Tibial nerve (tissue), 4 donors: ENCODE results near the gene MYRF. TPM values are rescaled to one million over a fixed set of nuclear protein-coding genes. Genes with fewer than 3 reads are reported as not detected.
A peak's percentile ranks its signal among the peaks of the same experiment; 100 is the strongest.

Experiments
- DNase-seq, 2 donors: peaks; one replicate each; pipeline ENCODE4 v3.0.0-alpha.2; 2019; ENCODE audit warnings: low spot score in 2 of 2
- H3K27ac ChIP-seq, 4 donors: fragments of 200-600 bp; sonication (generic) in 3 of 4; one replicate each; pipeline ENCODE4 v1.5.1; 2017 to 2019; ENCODE audit warnings: mild to moderate bottlenecking in 1 of 4
- H3K27me3 ChIP-seq, 2 donors: fragments of 200-600 bp; sonication (generic) in 1 of 2; one replicate each; pipeline versions ENCODE4 v1.5.1 to v1.6.0; 2017 to 2019
- H3K36me3 ChIP-seq, 3 donors: fragments of 200-600 bp; sonication (generic); one replicate each; pipeline ENCODE4 v1.5.1; 2018 to 2019
- H3K4me1 ChIP-seq, 4 donors: fragments of 200-600 bp; sonication (generic) in 3 of 4; one replicate each; pipeline ENCODE4 v1.5.1; 2017 to 2019
- H3K4me3 ChIP-seq, 4 donors: fragments of 200-600 bp; sonication (generic) in 3 of 4; one replicate each; pipeline ENCODE4 v1.5.1; 2017 to 2019; ENCODE audit warnings: mild to moderate bottlenecking in 1 of 4, moderate library complexity in 1 of 4
- H3K9me3 ChIP-seq, 4 donors: fragments of 200-600 bp; sonication (generic) in 3 of 4; one replicate each; pipeline ENCODE4 v1.5.1; 2017 to 2019
- EP300 ChIP-seq, 2 donors: sonication (generic); formaldehyde crosslinking; IDR thresholded peaks; one replicate each; pipeline ENCODE4 v1.6.1; 2017; ENCODE audit warnings: antibody characterized with exemption in 2 of 2, mild to moderate bottlenecking in 1 of 2
- POLR2A ChIP-seq, 2 donors: fragments of 450-650 bp; IDR thresholded peaks; one replicate each; pipeline ENCODE4 v1.6.1; 2017; ENCODE audit warnings: antibody characterized with exemption in 2 of 2, mild to moderate bottlenecking in 2 of 2, moderate library complexity in 2 of 2
- WGBS, 2 donors: methylation state at CpG; one replicate each; pipeline ENCODE4 v1.1.5; 2018; 5-methylcytosine and 5-hydroxymethylcytosine counted together
- total RNA-seq, 4 donors: library from RNA; depleted of rRNA; stranded (reverse); fragments of >200 nt; gene quantifications; one replicate each; pipeline ENCODE4 v1.1.0, GENCODE V29; 2016
- TF ChIP-seq, protein P1 (sequence below), 5 experiments: fragments of 200-600 bp in 3 of 5; fragments of 450-650 bp in 2 of 5; sonication (generic) in 3 of 5; IDR thresholded peaks; one replicate each; pipeline ENCODE4 v1.5.1; 2016 to 2019; ENCODE audit warnings: antibody characterized with exemption in 5 of 5, mild to moderate bottlenecking in 3 of 5, moderate library complexity in 2 of 5

MYRF gene
- total RNA-seq, 4 donors from 2014 or later = 1.0 to 7.5 (median 2.1) TPM

- TF ChIP-seq EP300 (IDR thresholded peaks at IDR 0.05) = no peak
- TF ChIP-seq, protein P1, sequence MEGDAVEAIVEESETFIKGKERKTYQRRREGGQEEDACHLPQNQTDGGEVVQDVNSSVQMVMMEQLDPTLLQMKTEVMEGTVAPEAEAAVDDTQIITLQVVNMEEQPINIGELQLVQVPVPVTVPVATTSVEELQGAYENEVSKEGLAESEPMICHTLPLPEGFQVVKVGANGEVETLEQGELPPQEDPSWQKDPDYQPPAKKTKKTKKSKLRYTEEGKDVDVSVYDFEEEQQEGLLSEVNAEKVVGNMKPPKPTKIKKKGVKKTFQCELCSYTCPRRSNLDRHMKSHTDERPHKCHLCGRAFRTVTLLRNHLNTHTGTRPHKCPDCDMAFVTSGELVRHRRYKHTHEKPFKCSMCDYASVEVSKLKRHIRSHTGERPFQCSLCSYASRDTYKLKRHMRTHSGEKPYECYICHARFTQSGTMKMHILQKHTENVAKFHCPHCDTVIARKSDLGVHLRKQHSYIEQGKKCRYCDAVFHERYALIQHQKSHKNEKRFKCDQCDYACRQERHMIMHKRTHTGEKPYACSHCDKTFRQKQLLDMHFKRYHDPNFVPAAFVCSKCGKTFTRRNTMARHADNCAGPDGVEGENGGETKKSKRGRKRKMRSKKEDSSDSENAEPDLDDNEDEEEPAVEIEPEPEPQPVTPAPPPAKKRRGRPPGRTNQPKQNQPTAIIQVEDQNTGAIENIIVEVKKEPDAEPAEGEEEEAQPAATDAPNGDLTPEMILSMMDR (IDR thresholded peaks at IDR 0.05) = no peak
- TF ChIP-seq POLR2A (IDR thresholded peaks at IDR 0.05) = no peak
- H3K4me3 ChIP-seq = no peak overlapping the region
- no peaks in the 10 kb centered on the region for H3K36me3 ChIP-seq
- H3K4me1 ChIP-seq = peaks cover 0 to 9% (median 0%) of the 10 kb centered on the region in 4 donors
- no peaks in the 10 kb centered on the region for H3K27me3 ChIP-seq
- 84 to 94% methylated on average over 2 of the region's 2 CpGs for WGBS, 2 donors
- DNase-seq = no peak
- H3K27ac ChIP-seq = no peak overlapping the region
- no peaks in the 10 kb centered on the region for H3K9me3 ChIP-seq
These were observed 67.7 kb downstream of the MYRF start for GRCh38 chr11:61820174-61820573.

DNA sequence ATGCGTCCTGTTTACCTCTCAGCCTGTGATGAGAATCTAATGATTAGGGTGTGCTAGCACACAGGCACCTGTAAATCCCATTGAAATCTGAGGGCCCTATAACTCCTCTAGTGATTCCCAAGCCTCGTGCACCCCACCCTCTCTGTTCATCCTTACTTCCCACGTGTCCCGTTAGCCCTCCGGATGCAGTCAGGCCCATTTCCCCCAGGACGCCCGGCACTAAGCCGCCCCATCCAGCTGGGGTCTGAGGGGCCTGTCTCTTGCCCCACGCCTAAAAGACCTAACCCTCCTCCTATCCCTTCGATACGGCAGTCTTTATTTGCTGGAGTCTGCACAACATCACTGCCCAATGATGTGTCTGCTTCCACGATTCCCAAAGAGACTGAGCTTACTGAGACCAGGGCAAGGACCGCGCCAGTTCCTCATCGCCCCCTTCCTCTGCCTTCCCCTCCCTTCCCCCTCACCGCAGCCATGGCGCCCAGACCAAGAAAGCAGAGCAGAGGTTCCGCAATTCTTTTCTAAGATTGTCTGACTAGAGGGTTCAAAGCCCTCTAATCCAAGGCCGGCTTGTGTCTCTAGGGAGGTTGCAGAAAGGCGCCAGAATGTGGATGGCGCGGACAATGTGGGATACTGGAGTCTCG, 74.6 kb downstream of the MYRF start:
- no peaks in the 10 kb centered on the region for H3K9me3 ChIP-seq
- whole genome bisulfite sequencing, 2 donors = 18 to 22% methylated on average over 19 to 23 of the region's 23 CpGs
- no peaks in the 10 kb centered on the region for H3K27me3 ChIP-seq
- TF ChIP-seq EP300 (IDR thresholded peaks at IDR 0.05) = no peak
- TF ChIP-seq, protein P1 (IDR thresholded peaks at IDR 0.05) = no peak
- TF ChIP-seq POLR2A (IDR thresholded peaks at IDR 0.05) = no peak
- H3K4me3 ChIP-seq = peak overlapping the region; percentile 37 to 72 (median 61)
- peak overlapping the region; percentile 46 to 90 (median 82) for H3K27ac ChIP-seq
- DNase-seq = peak in 1 of 2 donors; percentile 31
- H3K36me3 ChIP-seq = no peaks in the 10 kb centered on the region
- H3K4me1 ChIP-seq = peaks cover 0 to 54% (median 26%) of the 10 kb centered on the region in 4 donors

DNA sequence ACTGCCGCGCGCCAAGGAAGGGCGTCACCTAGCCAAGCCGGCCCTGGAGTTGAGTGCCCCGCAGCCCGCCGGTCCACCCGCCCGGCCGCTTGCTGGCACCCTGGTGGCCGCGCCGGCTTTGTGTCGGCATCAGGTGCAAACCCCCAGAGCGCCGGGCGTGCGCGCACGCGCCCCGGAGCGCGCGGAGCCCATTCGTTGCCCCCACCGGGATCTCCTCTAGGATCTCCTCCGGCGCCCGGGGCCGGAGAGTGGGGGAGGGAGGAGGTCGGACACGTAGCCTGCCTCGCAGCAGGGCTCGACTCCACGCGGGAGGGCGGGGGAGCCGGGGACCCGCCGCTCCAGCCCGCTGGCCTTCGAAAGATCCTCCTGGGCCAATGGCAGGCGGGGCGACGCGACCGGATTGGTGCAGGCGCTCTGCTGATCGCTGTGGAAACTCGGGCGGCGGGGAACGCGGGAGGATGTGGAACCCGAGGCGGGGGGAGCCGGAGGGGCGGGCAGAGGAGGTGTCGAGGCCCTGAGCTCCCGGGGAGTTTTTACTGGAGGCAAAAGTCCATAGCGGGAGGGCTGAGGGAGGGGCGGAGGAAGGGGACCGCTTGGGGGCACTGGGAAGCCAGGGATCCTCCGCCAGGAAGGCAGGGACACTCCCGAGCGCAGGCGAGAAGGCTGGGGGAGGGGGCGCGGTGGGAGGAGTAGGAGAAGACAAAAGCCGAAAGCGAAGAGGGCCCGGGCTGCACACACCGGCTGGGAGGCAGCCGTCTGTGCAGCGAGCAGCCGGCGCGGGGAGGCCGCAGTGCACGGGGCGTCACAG, 75.3 kb downstream of the MYRF start, which contains the start of gene FADS2:
Gene FADS2 (plus strand): TSS at position 730 of the 808 bp plus-strand sequence. CDS start 91 bp downstream, outside the sequence.
- Histone ChIP-seq H3K9me3 (no peaks in the 10 kb centered on the region), H3K27ac (peak within 1 kb of the TSS; percentile 46 to 90 (median 82)), H3K36me3 (no peaks in the 10 kb centered on the region), H3K4me3 (peak within 1 kb of the TSS; percentile 37 to 72 (median 61)), H3K4me1 (peaks cover 0 to 61% (median 26%) of the 10 kb centered on the region in 4 donors), H3K27me3 (no peaks in the 10 kb centered on the region)
- DNase-seq = peak; percentile 78 to 83
- TF ChIP-seq, protein P1 (IDR thresholded peaks at IDR 0.05) = peak in 2 of 5 experiments; percentile 30 to 33
- TF ChIP-seq EP300 (IDR thresholded peaks at IDR 0.05) (peak in 1 of 2 donors; percentile 72), POLR2A (IDR thresholded peaks at IDR 0.05) (peak in 1 of 2 donors; percentile 49)
- 1% methylated on average over 62 to 67 of the region's 83 CpGs for WGBS, 2 donors

DNA sequence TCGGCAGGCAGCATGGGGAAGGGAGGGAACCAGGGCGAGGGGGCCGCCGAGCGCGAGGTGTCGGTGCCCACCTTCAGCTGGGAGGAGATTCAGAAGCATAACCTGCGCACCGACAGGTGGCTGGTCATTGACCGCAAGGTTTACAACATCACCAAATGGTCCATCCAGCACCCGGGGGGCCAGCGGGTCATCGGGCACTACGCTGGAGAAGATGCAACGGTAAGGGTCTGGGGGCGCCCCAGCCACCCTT, 75.9 kb downstream of the MYRF start:
- TF ChIP-seq, protein P1 (IDR thresholded peaks at IDR 0.05) = no peak
- no peak for TF ChIP-seq POLR2A (IDR thresholded peaks at IDR 0.05)
- TF ChIP-seq EP300 (IDR thresholded peaks at IDR 0.05) = no peak
- no peaks in the 10 kb centered on the region for H3K27me3 ChIP-seq
- DNase-seq = no peak
- 0 to 1% methylated on average over 1 to 16 of the region's 16 CpGs for WGBS, 2 donors
- peak overlapping the region; percentile 1 to 90 (median 82) for H3K27ac ChIP-seq
- no peaks in the 10 kb centered on the region for H3K36me3 ChIP-seq
- peak overlapping the region; percentile 37 to 72 (median 61) for H3K4me3 ChIP-seq
- peaks cover 0 to 66% (median 26%) of the 10 kb centered on the region in 4 donors for H3K4me1 ChIP-seq
- H3K9me3 ChIP-seq = no peaks in the 10 kb centered on the region
